Heart left ventricle (tissue), 16 donors: ENCODE results near the gene TRIM38. TPM values are rescaled to one million over a fixed set of nuclear protein-coding genes. Genes with fewer than 3 reads are reported as not detected.
"Not testable (repeated sequence)": the region's sequence is repeated elsewhere in the genome, so short reads cannot be mapped to it uniquely, and the experiment has no call there.

ENCODE experiments used
- ATAC-seq, 4 donors: fragments of 200-7000 bp; cut with Tn5 transposase; one replicate each; pipeline ENCODE4 v1.9.1; 2020 to 2022; ENCODE audit warnings: moderate library complexity in 4 of 4, mild to moderate bottlenecking in 3 of 4, moderate number of reproducible peaks in 1 of 4
- DNase-seq, 5 donors: peaks; one replicate each; pipeline ENCODE4 v3.0.0-alpha.2; 2020
- H3K27ac ChIP-seq, 12 donors: fragments of 200-600 bp; sonication (generic) in 4 of 12; one replicate each; pipeline versions ENCODE4 v1.5.0 to v1.8.0; 2016 to 2022; ENCODE audit warnings: mild to moderate bottlenecking in 2 of 12
- H3K27me3 ChIP-seq, 9 donors: fragments of 200-600 bp; sonication (generic) in 2 of 9; one replicate each; pipeline versions ENCODE4 v1.5.1 to v1.8.0; 2016 to 2022; ENCODE audit warnings: mild to moderate bottlenecking in 3 of 9
- H3K36me3 ChIP-seq, 9 donors: fragments of 200-600 bp; sonication (generic) in 2 of 9; one replicate each; pipeline versions ENCODE4 v1.5.0 to v1.8.0; 2018 to 2022; ENCODE audit warnings: mild to moderate bottlenecking in 2 of 9
- H3K4me1 ChIP-seq, 12 donors: fragments of 200-600 bp; sonication (generic) in 4 of 12; one replicate each; pipeline versions ENCODE4 v1.5.0 to v1.8.0; 2016 to 2022; ENCODE audit warnings: mild to moderate bottlenecking in 3 of 12
- H3K4me3 ChIP-seq, 12 donors: fragments of 200-600 bp; sonication (generic) in 4 of 12; one replicate each; pipeline versions ENCODE4 v1.5.0 to v1.8.0; 2017 to 2022; ENCODE audit warnings: mild to moderate bottlenecking in 9 of 12, moderate library complexity in 4 of 12
- H3K9me3 ChIP-seq, 12 donors: fragments of 200-600 bp; sonication (generic) in 4 of 12; one replicate each; pipeline versions ENCODE4 v1.5.0 to v1.8.0; 2016 to 2022; ENCODE audit warnings: mild to moderate bottlenecking in 1 of 12
- CTCF ChIP-seq, 12 donors: fragments of 200-600 bp; sonication (generic) in 4 of 12; IDR thresholded peaks; one replicate each; pipeline versions ENCODE4 v1.5.0 to v1.8.0; 2018 to 2022; ENCODE audit warnings: antibody characterized with exemption in 12 of 12, mild to moderate bottlenecking in 5 of 12
- POLR2A ChIP-seq, 2 donors: fragments of 450-650 bp; IDR thresholded peaks; one replicate each; pipeline ENCODE4 v1.6.1; 2017; ENCODE audit warnings: antibody characterized with exemption in 2 of 2, mild to moderate bottlenecking in 2 of 2, moderate library complexity in 2 of 2
- WGBS, 4 donors: extraction: QIAGEN DNeasy Blood & Tissue Kit in 2 of 4; methylation state at CpG; one replicate each; pipeline versions ENCODE4 v1.1.5 to v1.1.7; 2013 to 2018; 5-methylcytosine and 5-hydroxymethylcytosine counted together
- intact Hi-C, 10 donors: fragments of 100-400 bp; cut with DNase I; formaldehyde crosslinking; loops; one replicate each; pipeline versions ENCODE4 v1.11.1 to v1.14.2; 2022
- polyA plus RNA-seq, 2 donors: library from polyadenylated mRNA; stranded (reverse); fragments of 200-250 nt; gene quantifications; one replicate each; pipeline ENCODE4 v1.2.3, GENCODE V29; 2013
- total RNA-seq, 9 donors: library from RNA; depleted of rRNA in 2 of 9; stranded (reverse); fragments of >200 nt in 2 of 9; fragmentation: NEBNext Ultra II Directional in 3 of 9; extraction: Animal tissue kit (Norgen Biotek cat#: 25700) in 3 of 9; gene quantifications; one replicate each; pipeline versions ENCODE4 v1.1.0 to v1.2.4, GENCODE V29; 2016 to 2023
- donor health status: ischemic (EF 13 %, LVEDD 7.1; RV severe dilation, severe dysfunction).
- donor health status: healthy with polysubstance abuse.
- donor health status: DM: no; HTN: yes; CAD: no.
- donor health status: DM: no; HTN: no; CAD: no.
- donor health status: ischemic (EF 25% LVEDD 6.9; RV normal size, moderate dysfunction).
- donor health status: ischemic (EF 25% LVEDD 5.7; RV mildly dilated, moderate dysfunction).
- donor health status: healthy.
- donor health status: DM: yes; HTN: yes; CAD: no.
- donor health status: ischemic (EF 35%, LVEDD 5.7; RV mildly dilated, moderate dysfunction).
- donor health status: nonischemic (EF 11% LVEDD 7.7; RV severe dilation, severe dysfunction).
- donor health status: DM: yes; HTN: yes; CAD: no.
- donor health status: PGD.
- donor health status: ischemic (EF 29% LVEDD 5.4; RV normal size, mild dysfunction).
- donor health status: nonischemic (EF 23%, LVEDD 6.1; RV moderate dilation, normal function).

TRIM38 gene
- total and polyA plus RNA-seq, 11 donors = 1.5 to 8.4 (median 2.3) TPM

- ATAC-seq (no peak), DNase-seq (no peak)
- H3K4me1 ChIP-seq = peaks cover 0 to 5% (median 0%) of the 10 kb centered on the region in 12 donors
- no peak for TF ChIP-seq CTCF (IDR thresholded peaks at IDR 0.05)
- TF ChIP-seq POLR2A (IDR thresholded peaks at IDR 0.05) = no peak
- H3K27ac ChIP-seq = no peak overlapping the region
- intact Hi-C loops = loop anchor here in 1 of 10 donors (10.0 kb wide), 1 partner anchor 222 kb away; no protein-coding TSS in a partner anchor
- H3K36me3 ChIP-seq = peaks cover 0 to 14% (median under 1%) of the 10 kb centered on the region in 9 donors
- H3K4me3 ChIP-seq = no peak overlapping the region
- H3K27me3 ChIP-seq = no peaks in the 10 kb centered on the region
- H3K9me3 ChIP-seq = no peaks in the 10 kb centered on the region
Measured at GRCh38 chr6:26006086-26006939, 43.7 kb downstream of the TRIM38 start.

- DNase-seq, H3K9me3 ChIP-seq, ATAC-seq, H3K27me3 ChIP-seq, H3K27ac ChIP-seq, H3K4me3 ChIP-seq, H3K4me1 ChIP-seq: not testable (repeated sequence)
- intact Hi-C loops = loop anchor here in 1 of 10 donors (10.0 kb wide), 1 partner anchor 222 kb away; no protein-coding TSS in a partner anchor
- H3K36me3 ChIP-seq = peaks cover 0 to 10% (median 0%) of the 10 kb centered on the region in 9 donors
- WGBS, 4 donors = 50 to 65% (median 61%) methylated on average over 1 of the region's 1 CpG
Measured at GRCh38 chr6:26006940-26007305, 44.3 kb downstream of the TRIM38 start.

- TF ChIP-seq CTCF (IDR thresholded peaks at IDR 0.05) = no peak
- TF ChIP-seq POLR2A (IDR thresholded peaks at IDR 0.05) = no peak
- Histone ChIP-seq H3K4me1 (peaks cover 0 to 3% (median 0%) of the 10 kb centered on the region in 12 donors), H3K36me3 (peaks cover 0 to 10% (median 0%) of the 10 kb centered on the region in 9 donors), H3K9me3 (no peaks in the 10 kb centered on the region), H3K27me3 (no peaks in the 10 kb centered on the region), H3K4me3 (no peak overlapping the region), H3K27ac (no peak overlapping the region)
- intact Hi-C loops = loop anchor here in 1 of 10 donors (10.0 kb wide), 1 partner anchor 224 kb away; no protein-coding TSS in a partner anchor
- ATAC-seq (no peak), DNase-seq (no peak)
- WGBS, 4 donors = 44 to 68% (median 63%) methylated on average over 3 of the region's 3 CpGs
Measured at GRCh38 chr6:26008470-26008869, 45.9 kb downstream of the TRIM38 start.

- 92 to 93% (median 93%) methylated on average over 4 of the region's 4 CpGs for WGBS, 4 donors
- Histone ChIP-seq H3K4me1 (peaks cover 0 to 3% (median 0%) of the 10 kb centered on the region in 12 donors), H3K27me3 (no peaks in the 10 kb centered on the region), H3K36me3 (peaks cover 0 to 1% (median 0%) of the 10 kb centered on the region in 9 donors), H3K27ac (no peak overlapping the region), H3K9me3 (no peaks in the 10 kb centered on the region), H3K4me3 (no peak overlapping the region)
- TF ChIP-seq CTCF (IDR thresholded peaks at IDR 0.05) = no peak
- intact Hi-C loops = loop anchor here in 1 of 10 donors (10.0 kb wide), 1 partner anchor 225 kb away; no protein-coding TSS in a partner anchor
- ATAC-seq (no peak), DNase-seq (no peak)
Measured at GRCh38 chr6:26009817-26010216, 47.2 kb downstream of the TRIM38 start.
